KMS-11 (cell line): ENCODE results near the gene PYGM.
A peak's percentile ranks its signal among the peaks of the same experiment; 100 is the strongest.

Source experiments
- H2AFZ ChIP-seq: fragments of 200-600 bp; sonication (generic); 2 replicates; pipeline ENCODE4 v1.6.1; 2016; ENCODE audit warnings: antibody characterized with exemption, mixed run types, low read depth
- H3K27ac ChIP-seq: fragments of 200-600 bp; sonication (generic); 2 replicates; pipeline ENCODE4 v1.6.1; 2016; ENCODE audit warnings: mild to moderate bottlenecking, mixed run types
- H3K27me3 ChIP-seq: fragments of 200-600 bp; sonication (generic); 2 replicates; pipeline ENCODE4 v1.6.1; 2017; ENCODE audit warnings: mild to moderate bottlenecking, low read depth, mixed run types, moderate library complexity; ENCODE audit not compliant: insufficient read depth
- H3K36me3 ChIP-seq: fragments of 200-600 bp; sonication (generic); 2 replicates; pipeline ENCODE4 v1.6.1; 2017; ENCODE audit warnings: mild to moderate bottlenecking, mixed run types; ENCODE audit not compliant: insufficient read depth
- H3K4me1 ChIP-seq: fragments of 200-600 bp; sonication (generic); 2 replicates; pipeline ENCODE4 v1.6.1; 2016; ENCODE audit warnings: mild to moderate bottlenecking, low read depth, mixed run types; ENCODE audit not compliant: poor library complexity, severe bottlenecking
- H3K4me2 ChIP-seq: fragments of 200-600 bp; sonication (generic); 2 replicates; pipeline ENCODE4 v1.7.0; 2016; ENCODE audit warnings: mild to moderate bottlenecking, mixed run types
- H3K4me3 ChIP-seq: fragments of 200-600 bp; sonication (generic); IDR thresholded peaks from 2 replicates; pipeline ENCODE4 v1.6.1; 2017; ENCODE audit warnings: low read depth, low read length, mixed read lengths; ENCODE audit not compliant: insufficient read depth
- H3K79me2 ChIP-seq: fragments of 200-600 bp; sonication (generic); 2 replicates; pipeline ENCODE4 v1.6.1; 2016; ENCODE audit warnings: low read depth, mixed run types; ENCODE audit not compliant: insufficient read depth
- H3K9ac ChIP-seq: fragments of 200-600 bp; sonication (generic); 2 replicates; pipeline ENCODE4 v1.6.1; 2016; ENCODE audit warnings: mild to moderate bottlenecking, mixed run types
- H4K20me1 ChIP-seq: fragments of 200-600 bp; sonication (generic); 2 replicates; pipeline ENCODE4 v1.6.1; 2016; ENCODE audit warnings: mild to moderate bottlenecking, mixed run types; ENCODE audit not compliant: insufficient read depth
- TF ChIP-seq, protein P1 (sequence below): fragments of 200-600 bp; sonication (generic); conservative IDR thresholded peaks from 2 replicates; pipeline ENCODE4 v1.6.1; 2017; ENCODE audit warnings: low read depth, mild to moderate bottlenecking, antibody characterized with exemption, low read length, moderate library complexity, mixed read lengths

The PYGM gene

DNA sequence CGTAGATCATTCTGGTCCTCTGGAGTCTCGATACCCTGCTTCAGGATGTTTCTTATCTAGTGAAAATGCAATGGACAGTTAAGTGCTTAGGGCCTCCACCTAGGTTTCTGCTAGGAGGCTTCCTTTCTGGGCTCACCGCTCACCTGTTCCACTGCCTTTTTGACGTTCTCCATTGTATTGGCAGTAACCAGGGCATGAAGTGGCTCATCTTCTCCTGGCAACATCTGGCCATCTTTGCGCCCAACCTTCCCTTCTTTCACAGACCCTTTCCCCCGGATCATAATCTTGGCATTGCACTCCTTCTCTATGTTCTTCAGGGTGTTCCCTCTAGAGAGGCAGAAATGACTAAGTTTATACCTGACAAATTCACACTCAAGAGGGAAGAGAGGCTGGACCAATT, 9.5 kb upstream of the PYGM start:
- H4K20me1 ChIP-seq = peaks cover 44% of the 10 kb centered on the region
- H3K27me3 ChIP-seq = no peaks in the 10 kb centered on the region
- peaks cover 46% of the 10 kb centered on the region for H3K4me1 ChIP-seq
- TF ChIP-seq, protein P1, sequence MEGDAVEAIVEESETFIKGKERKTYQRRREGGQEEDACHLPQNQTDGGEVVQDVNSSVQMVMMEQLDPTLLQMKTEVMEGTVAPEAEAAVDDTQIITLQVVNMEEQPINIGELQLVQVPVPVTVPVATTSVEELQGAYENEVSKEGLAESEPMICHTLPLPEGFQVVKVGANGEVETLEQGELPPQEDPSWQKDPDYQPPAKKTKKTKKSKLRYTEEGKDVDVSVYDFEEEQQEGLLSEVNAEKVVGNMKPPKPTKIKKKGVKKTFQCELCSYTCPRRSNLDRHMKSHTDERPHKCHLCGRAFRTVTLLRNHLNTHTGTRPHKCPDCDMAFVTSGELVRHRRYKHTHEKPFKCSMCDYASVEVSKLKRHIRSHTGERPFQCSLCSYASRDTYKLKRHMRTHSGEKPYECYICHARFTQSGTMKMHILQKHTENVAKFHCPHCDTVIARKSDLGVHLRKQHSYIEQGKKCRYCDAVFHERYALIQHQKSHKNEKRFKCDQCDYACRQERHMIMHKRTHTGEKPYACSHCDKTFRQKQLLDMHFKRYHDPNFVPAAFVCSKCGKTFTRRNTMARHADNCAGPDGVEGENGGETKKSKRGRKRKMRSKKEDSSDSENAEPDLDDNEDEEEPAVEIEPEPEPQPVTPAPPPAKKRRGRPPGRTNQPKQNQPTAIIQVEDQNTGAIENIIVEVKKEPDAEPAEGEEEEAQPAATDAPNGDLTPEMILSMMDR = no peak
- H3K36me3 ChIP-seq = peaks cover 54% of the 10 kb centered on the region; the same call in 1 of the 2 replicates
- H2AFZ ChIP-seq = no peak overlapping the region
- H3K79me2 ChIP-seq = peaks cover 57% of the 10 kb centered on the region
- H3K4me3 ChIP-seq = no peak overlapping the region
- H3K9ac ChIP-seq = no peak overlapping the region
- H3K27ac ChIP-seq = no peak overlapping the region
- H3K4me2 ChIP-seq = no peak overlapping the region

DNA sequence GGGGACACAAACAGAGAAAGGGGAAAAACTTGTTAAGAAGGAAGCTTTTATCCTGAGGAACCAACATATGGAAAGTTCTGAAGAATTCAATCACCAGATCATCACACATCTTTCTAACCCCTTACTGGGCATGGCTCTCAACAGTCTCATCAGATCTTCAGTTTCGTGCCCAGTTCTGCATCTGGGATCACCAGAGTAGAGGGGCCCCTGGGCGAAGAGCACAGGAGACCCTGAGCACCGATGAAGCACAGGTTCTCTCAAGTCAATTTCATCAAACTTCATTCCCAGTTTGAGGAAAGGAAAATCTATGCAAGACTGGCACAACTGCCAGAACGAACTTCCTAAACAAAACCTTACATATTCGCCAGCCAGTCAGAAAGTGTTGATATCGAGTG, 8.5 kb upstream of the PYGM start:
- peaks cover 34% of the 10 kb centered on the region for H4K20me1 ChIP-seq
- TF ChIP-seq, protein P1 = no peak

DNA sequence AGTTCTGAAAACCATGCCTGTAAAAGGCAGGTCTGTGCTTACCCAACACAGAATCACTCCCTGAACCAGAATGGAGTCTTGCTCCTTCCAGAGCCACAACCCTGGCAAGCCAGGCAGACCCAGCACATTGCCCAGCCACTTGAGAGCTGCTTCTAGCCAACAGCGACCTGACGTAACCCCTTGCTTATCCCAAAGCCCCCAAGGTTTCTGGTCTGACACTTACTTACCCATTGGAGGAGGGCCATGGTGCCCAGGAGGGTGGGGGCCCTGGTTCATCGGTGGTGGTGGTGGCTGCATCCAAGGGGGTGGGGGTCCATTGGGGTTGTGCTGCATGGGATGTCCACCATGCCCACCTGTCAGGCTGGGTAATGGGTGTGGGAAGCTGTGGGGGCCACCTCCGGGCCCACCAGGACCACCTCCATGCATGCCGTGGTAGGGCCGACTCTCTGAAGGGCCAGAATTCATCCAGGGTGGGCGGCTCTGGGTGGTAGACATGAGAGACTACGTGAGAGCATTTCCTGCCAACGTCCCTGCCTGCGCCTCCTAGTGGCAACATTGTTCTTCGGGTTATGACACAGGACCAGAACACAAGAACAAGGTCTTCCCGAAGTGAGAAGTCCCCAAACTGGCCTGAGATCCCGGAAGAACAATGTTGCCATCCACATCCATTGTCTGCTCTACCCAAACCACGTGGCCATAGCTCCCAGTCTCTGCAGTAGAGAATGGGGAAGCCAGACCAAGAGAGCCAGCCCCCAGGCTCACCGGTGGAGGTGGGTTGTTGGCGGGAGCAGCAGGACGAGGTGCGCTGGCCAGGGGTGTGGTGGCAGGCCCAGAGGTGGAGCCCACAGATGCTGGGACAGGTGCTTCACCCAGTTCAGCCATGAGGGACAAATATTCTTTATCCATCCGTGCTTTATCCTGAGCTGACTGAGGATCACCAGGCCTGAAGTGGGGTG, 7.8 kb upstream of the PYGM start:
- no peak overlapping the region for H3K4me2 ChIP-seq
- H3K79me2 ChIP-seq = peaks cover 40% of the 10 kb centered on the region
- peaks cover 46% of the 10 kb centered on the region; the same call in 1 of the 2 replicates for H3K36me3 ChIP-seq
- peaks cover 29% of the 10 kb centered on the region for H3K4me1 ChIP-seq
- no peak overlapping the region for H2AFZ ChIP-seq
- H3K27ac ChIP-seq = no peak overlapping the region
- H3K9ac ChIP-seq = no peak overlapping the region
- TF ChIP-seq, protein P1 = peak; percentile 79
- H3K4me3 ChIP-seq = no peak overlapping the region
- peaks cover 28% of the 10 kb centered on the region; the same call in 1 of the 2 replicates for H4K20me1 ChIP-seq
- H3K27me3 ChIP-seq = no peaks in the 10 kb centered on the region

More for the DNA sequence above, 8.5 kb upstream of the PYGM start:
- Histone ChIP-seq H3K9ac (no peak overlapping the region), H3K4me3 (no peak overlapping the region), H3K36me3 (peaks cover 49% of the 10 kb centered on the region; the same call in 1 of the 2 replicates), H3K27me3 (no peaks in the 10 kb centered on the region), H3K4me1 (peaks cover 36% of the 10 kb centered on the region), H3K4me2 (no peak overlapping the region), H2AFZ (no peak overlapping the region), H3K27ac (no peak overlapping the region), H3K79me2 (peaks cover 47% of the 10 kb centered on the region)

DNA sequence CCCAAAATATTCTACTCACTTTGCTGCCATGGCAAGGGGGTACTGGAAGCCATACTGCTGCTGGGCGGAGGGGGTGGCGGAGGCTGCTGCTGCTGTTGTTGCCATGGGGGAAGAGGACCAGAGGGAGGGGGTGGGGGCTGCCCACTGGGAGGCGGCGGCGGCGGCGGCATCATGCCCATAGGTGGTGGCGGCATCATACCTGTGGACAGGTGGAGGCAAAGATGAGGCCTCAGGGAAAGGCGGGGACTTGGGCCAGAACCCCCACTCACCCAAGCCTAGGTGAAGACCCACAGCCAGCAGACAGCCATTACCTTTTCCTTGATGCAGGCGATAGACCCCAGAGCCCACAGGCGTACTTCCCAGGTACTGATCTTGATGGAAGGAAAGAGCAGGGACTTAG, 7.1 kb upstream of the PYGM start:
- Histone ChIP-seq H3K4me2 (no peak overlapping the region), H3K79me2 (peaks cover 33% of the 10 kb centered on the region), H2AFZ (no peak overlapping the region), H3K9ac (no peak overlapping the region), H4K20me1 (peaks cover 22% of the 10 kb centered on the region; the same call in 1 of the 2 replicates), H3K27ac (no peak overlapping the region), H3K4me3 (no peak overlapping the region), H3K36me3 (peaks cover 39% of the 10 kb centered on the region; the same call in 1 of the 2 replicates), H3K27me3 (no peaks in the 10 kb centered on the region), H3K4me1 (peaks cover 22% of the 10 kb centered on the region)
- TF ChIP-seq, protein P1 = no peak
